H1 (cell line): ENCODE data around the gene TMEM273. TPM values are rescaled to one million over a fixed set of nuclear protein-coding genes. Genes with fewer than 3 reads are reported as not detected.

Experiments
- CTCF ChIA-PET: fragments of 300-600 bp; sonication (Branson Sonifier 250); formaldehyde crosslinking; loops from one replicate; lab custom pipeline; 2021; ENCODE audit not compliant: partially characterized antibody; lab: Charles Lee
- POLR2A ChIA-PET: fragments of 300-600 bp; sonication (Branson Sonifier 250); formaldehyde crosslinking; loops from one replicate; lab custom pipeline; 2021; ENCODE audit warnings: inconsistent platforms; ENCODE audit not compliant: partially characterized antibody; lab: Charles Lee
- DNase-seq, 2 experiments: peaks; one replicate each; pipeline versions ENCODE4 v3.0.0 to v3.0.0-alpha.2; 2010 to 2022; ENCODE audit warnings: low spot score in 2 of 2, low read depth in 1 of 2, mixed read lengths in 1 of 2
- FAIRE-seq: peaks from 2 replicates; lab custom pipeline; 2011; peaks lifted over from hg19 to GRCh38; lab: Jason Lieb, UNC
- H2AFZ ChIP-seq: 2 replicates; pipeline ENCODE4 v1.8.1; 2012; ENCODE audit warnings: low read length, inconsistent platforms
- H2AK5ac ChIP-seq: 2 replicates; pipeline ENCODE4 v1.6.1; 2013; ENCODE audit warnings: low read depth, low read length
- H2BK120ac ChIP-seq: replicated peaks from 2 replicates; pipeline ENCODE3; 2013; ENCODE audit warnings: low read depth, low read length, inconsistent platforms
- H2BK12ac ChIP-seq: 2 replicates; pipeline ENCODE4 v1.6.1; 2013; ENCODE audit warnings: low read depth, low read length
- H2BK15ac ChIP-seq: 2 replicates; pipeline ENCODE4 v1.6.1; 2013; ENCODE audit warnings: low read length
- H2BK20ac ChIP-seq: 2 replicates; pipeline ENCODE4 v1.6.1; 2013; ENCODE audit warnings: low read length
- H2BK5ac ChIP-seq: 2 replicates; pipeline ENCODE4 v1.6.1; 2013; ENCODE audit warnings: low read depth, low read length
- H3K14ac ChIP-seq: 2 replicates; pipeline ENCODE4 v1.6.1; 2013; ENCODE audit warnings: inconsistent platforms; ENCODE audit not compliant: insufficient read length
- H3K18ac ChIP-seq: 2 replicates; pipeline ENCODE4 v1.6.1; 2013; ENCODE audit warnings: low read length; ENCODE audit errors: extremely low read depth
- H3K23ac ChIP-seq: 2 replicates; pipeline ENCODE4 v1.6.1; 2013; ENCODE audit warnings: inconsistent platforms; ENCODE audit not compliant: insufficient read length
- H3K23me2 ChIP-seq: 2 replicates; pipeline ENCODE4 v1.6.1; 2013; ENCODE audit warnings: low read depth, low read length
- H3K27ac ChIP-seq: 2 replicates; pipeline ENCODE4 v1.6.1; 2011; ENCODE audit warnings: low read depth, low read length, inconsistent platforms
- H3K27me3 ChIP-seq, 4 experiments: replicated peaks in 1 of 4; 1 replicate in 1 of 4; 2 replicates in 3 of 4; pipeline versions ENCODE4 v1.6.1 to v1.8.1; 2011 to 2013; ENCODE audit warnings: low read length in 3 of 4, mild to moderate bottlenecking in 3 of 4, inconsistent platforms in 2 of 4, mixed read lengths in 2 of 4, moderate library complexity in 1 of 4; ENCODE audit not compliant: control insufficient read depth in 3 of 4, insufficient read depth in 3 of 4; ENCODE audit errors: extremely low read depth in 1 of 4
- H3K36me3 ChIP-seq, 4 experiments: 2 replicates each; pipeline versions ENCODE4 v1.6.1 to v1.8.1; 2011 to 2013; ENCODE audit warnings: mild to moderate bottlenecking in 4 of 4, low read length in 3 of 4, moderate library complexity in 2 of 4, control low read depth in 1 of 4, inconsistent platforms in 1 of 4; ENCODE audit not compliant: insufficient read depth in 4 of 4, control insufficient read depth in 2 of 4
- H3K4ac ChIP-seq: replicated peaks from 2 replicates; pipeline ENCODE3; 2013; ENCODE audit warnings: low read length, low read depth, mixed read lengths, inconsistent platforms; ENCODE audit not compliant: insufficient read length
- H3K4me1 ChIP-seq, 4 experiments: replicated peaks in 1 of 4; 1 replicate in 1 of 4; 2 replicates in 3 of 4; pipeline versions ENCODE4 v1.6.1 to v1.8.1; 2011 to 2013; ENCODE audit warnings: low read length in 3 of 4, inconsistent platforms in 2 of 4, mixed read lengths in 1 of 4; ENCODE audit not compliant: insufficient read depth in 4 of 4, control insufficient read depth in 3 of 4
- H3K4me2 ChIP-seq, 2 experiments: 2 replicates each; pipeline versions ENCODE4 v1.6.1 to v1.8.1; 2011 to 2013; ENCODE audit warnings: low read depth in 2 of 2, low read length in 2 of 2, control low read depth in 1 of 2, inconsistent platforms in 1 of 2, mild to moderate bottlenecking in 1 of 2; ENCODE audit not compliant: insufficient read depth in 1 of 2
- H3K4me3 ChIP-seq, 4 experiments: fragments of 200-600, 300-600 bp in 1 of 4; sonication (generic), shearing (Covaris generic), sonication (Bioruptor Twin) in 1 of 4; 2 replicates each; pipeline versions ENCODE4 v1.5.1 to v1.8.1; 2011 to 2016; ENCODE audit warnings: low read length in 4 of 4, low read depth in 3 of 4, control low read depth in 2 of 4, inconsistent platforms in 2 of 4, mild to moderate bottlenecking in 2 of 4, mixed read lengths in 1 of 4, moderate library complexity in 1 of 4; ENCODE audit not compliant: insufficient read depth in 2 of 4; ENCODE audit errors: extremely low read depth in 1 of 4
- H3K56ac ChIP-seq: replicated peaks from 2 replicates; pipeline ENCODE3; 2013; ENCODE audit warnings: low read depth, mild to moderate bottlenecking, mixed read lengths, low read length, inconsistent platforms; ENCODE audit not compliant: insufficient read length
- H3K79me1 ChIP-seq: 2 replicates; pipeline ENCODE4 v1.6.1; 2013; ENCODE audit warnings: low read depth, low read length, control low read depth
- H3K79me2 ChIP-seq, 2 experiments: 2 replicates each; pipeline versions ENCODE4 v1.6.1 to v1.8.1; 2012 to 2013; ENCODE audit warnings: low read length in 2 of 2, mild to moderate bottlenecking in 2 of 2, inconsistent platforms in 1 of 2; ENCODE audit not compliant: insufficient read depth in 2 of 2, control insufficient read depth in 1 of 2
- H3K9ac ChIP-seq, 4 experiments: replicated peaks in 1 of 4; 1 replicate in 1 of 4; 2 replicates in 3 of 4; pipeline versions ENCODE4 v1.6.1 to v1.8.1; 2011 to 2013; ENCODE audit warnings: low read depth in 3 of 4, low read length in 3 of 4, control low read depth in 2 of 4, mild to moderate bottlenecking in 2 of 4, moderate library complexity in 2 of 4, inconsistent platforms in 1 of 4; ENCODE audit errors: extremely low read depth in 1 of 4
- H3K9me3 ChIP-seq, 2 experiments: 2 replicates each; pipeline versions ENCODE4 v1.6.1 to v1.8.1; 2012 to 2013; ENCODE audit warnings: mild to moderate bottlenecking in 2 of 2, moderate library complexity in 2 of 2, control low read depth in 1 of 2, inconsistent platforms in 1 of 2, low read depth in 1 of 2, low read length in 1 of 2, mixed read lengths in 1 of 2; ENCODE audit not compliant: insufficient read depth in 2 of 2
- H4K20me1 ChIP-seq, 2 experiments: replicated peaks in 1 of 2; 2 replicates each; pipeline versions ENCODE3 to v1.8.1; 2011 to 2013; ENCODE audit warnings: inconsistent platforms in 2 of 2, low read length in 2 of 2, mild to moderate bottlenecking in 1 of 2; ENCODE audit not compliant: insufficient read depth in 2 of 2, control insufficient read depth in 1 of 2
- H4K5ac ChIP-seq: 2 replicates; pipeline ENCODE4 v1.6.1; 2013; ENCODE audit warnings: low read length, low read depth, mixed read lengths, inconsistent platforms; ENCODE audit not compliant: insufficient read length
- H4K8ac ChIP-seq: 2 replicates; pipeline ENCODE4 v1.8.0; 2013; ENCODE audit warnings: mild to moderate bottlenecking, moderate library complexity, low read length, inconsistent platforms; ENCODE audit not compliant: insufficient read depth; ENCODE audit errors: extremely low read depth
- H4K91ac ChIP-seq: replicated peaks from 2 replicates; pipeline ENCODE3; 2013; ENCODE audit warnings: low read length, mixed read lengths, inconsistent platforms; ENCODE audit not compliant: insufficient read length
- ASH2L ChIP-seq: fragments of 200-600, 300-600 bp; sonication (generic); IDR thresholded peaks from one replicate; pipeline ENCODE4 v1.7.1; 2017; ENCODE audit warnings: low read length
- CREB1 ChIP-seq: IDR thresholded peaks from 2 replicates; pipeline ENCODE4 v1.6.1; 2012; ENCODE audit warnings: inconsistent platforms
- CTCF ChIP-seq, 3 experiments: IDR thresholded peaks; 1 replicate in 2 of 3; 2 replicates in 1 of 3; pipeline versions ENCODE4 v1.5.1 to v1.6.1; 2011; ENCODE audit warnings: low read length in 3 of 3, mild to moderate bottlenecking in 3 of 3, inconsistent platforms in 2 of 3, low read depth in 1 of 3, moderate library complexity in 1 of 3; ENCODE audit not compliant: insufficient read depth in 1 of 3; ENCODE audit errors: control extremely low read depth in 1 of 3
- JUN ChIP-seq: IDR thresholded peaks from 2 replicates; pipeline ENCODE4 v1.6.1; 2011; ENCODE audit warnings: low read depth, mild to moderate bottlenecking, improper control_type of control experiment, low read length
- JUND ChIP-seq: IDR thresholded peaks from 2 replicates; pipeline ENCODE4 v1.6.1; 2011; ENCODE audit warnings: mild to moderate bottlenecking, improper control_type of control experiment, low read length
- KDM4A ChIP-seq: IDR thresholded peaks from one replicate; pipeline ENCODE4 v1.7.1; 2012; ENCODE audit warnings: low read depth, mild to moderate bottlenecking, moderate library complexity, low read length, inconsistent platforms; ENCODE audit not compliant: severe bottlenecking
- POLR2AphosphoS5 ChIP-seq: IDR thresholded peaks from 2 replicates; pipeline ENCODE4 v1.6.1; 2011; ENCODE audit warnings: low read depth, low read length
- POU5F1 ChIP-seq: IDR thresholded peaks from 2 replicates; pipeline ENCODE4 v1.6.1; 2011; ENCODE audit warnings: low read depth, mild to moderate bottlenecking, low read length, moderate library complexity
- RXRA ChIP-seq: IDR thresholded peaks from 2 replicates; pipeline ENCODE4 v1.6.1; 2011; ENCODE audit warnings: low read depth, mild to moderate bottlenecking, low read length, moderate library complexity; ENCODE audit not compliant: insufficient read depth
- SAP30 ChIP-seq: fragments of 300-600 bp; sonication (generic); IDR thresholded peaks from 2 replicates; pipeline ENCODE4 v1.7.1; 2012; ENCODE audit warnings: low read length, moderate library complexity, mild to moderate bottlenecking, inconsistent platforms; ENCODE audit not compliant: insufficient read depth, insufficient replicate concordance
- SIX5 ChIP-seq: IDR thresholded peaks from 2 replicates; pipeline ENCODE4 v1.6.1; 2011; ENCODE audit warnings: mild to moderate bottlenecking, low read depth, low read length
- SRF ChIP-seq: IDR thresholded peaks from 2 replicates; pipeline ENCODE4 v1.6.1; 2011; ENCODE audit warnings: mild to moderate bottlenecking, low read depth, low read length, moderate library complexity
- WGBS, 2 experiments: shearing (Covaris generic) in 1 of 2; methylation state at CpG; one replicate each; pipeline versions ENCODE4 v1.1.6 to v1.1.7; 2013 to 2015; ENCODE audit warnings: low lambda C conversion rate in 2 of 2, mixed read lengths in 2 of 2, inconsistent platforms in 1 of 2, low coverage in 1 of 2, missing lambda C conversion rate in 1 of 2; ENCODE audit not compliant: insufficient replicate concordance in 2 of 2, insufficient coverage in 1 of 2, insufficient read length in 1 of 2; ENCODE audit errors: extremely low coverage in 1 of 2, missing lambda C conversion rate in 1 of 2; 5-methylcytosine and 5-hydroxymethylcytosine counted together
- polyA plus RNA-seq, 7 experiments: library from polyadenylated mRNA; depleted of rRNA in 3 of 7; stranded (reverse) in 5 of 7; unstranded in 2 of 7; fragments of >200 nt in 5 of 7; fragments of 200-250 nt in 2 of 7; gene quantifications; 1 replicate in 5 of 7; 2 replicates in 1 of 7; 4 replicates in 1 of 7; pipeline versions ENCODE4 v1.2.1 to v1.2.3, GENCODE V29; 2011 to 2013; ENCODE audit warnings: missing spikeins in 2 of 7, mixed read lengths in 2 of 7
- total RNA-seq: library from RNA; stranded (reverse); fragmentation: NEBNext Ultra II Directional; extraction: Animal tissue kit (Norgen Biotek cat#: 25700); gene quantifications from 2 replicates; pipeline ENCODE4 v1.2.1, GENCODE V29; 2021

TMEM273 gene
- total and polyA plus RNA-seq, 2 of the 8 experiments (the other 6 are each of a cell fraction or from before 2014, with no cell fraction given): not detected

GRCh38 chr10:49212076-49212475, 23.9 kb upstream of the TMEM273 start:
- FAIRE-seq (no peak), DNase-seq (no peak)
- H3K23ac ChIP-seq: no peak overlapping the region
- ChIA-PET CTCF (interaction anchor here (0.6 kb wide), 1 partner anchor 84 kb away, joined by 3 read pairs; no protein-coding TSS in a partner anchor), POLR2A (no interaction called here)
- H4K8ac ChIP-seq: no peak overlapping the region
- H3K23me2 ChIP-seq: no peaks in the 10 kb centered on the region
- no peak overlapping the region for H3K14ac ChIP-seq
- no peak overlapping the region for H3K4ac ChIP-seq
- no peak overlapping the region for H2BK120ac ChIP-seq
- no peak overlapping the region for H2AFZ ChIP-seq
- H3K36me3 ChIP-seq: no peaks in the 10 kb centered on the region; a peak in 1 of 8 replicates
- H3K18ac ChIP-seq: no peak overlapping the region
- H2AK5ac ChIP-seq: no peak overlapping the region
- H4K20me1 ChIP-seq: no peaks in the 10 kb centered on the region
- no peak overlapping the region for H3K9ac ChIP-seq
- no peak overlapping the region for H3K4me3 ChIP-seq
- H3K27ac ChIP-seq: no peak overlapping the region
- 63% methylated on average over 1 of the region's 1 CpG; no CpG with 5 or more reads in 1 of the 2 experiments for WGBS, 2 experiments
- no peak overlapping the region for H3K56ac ChIP-seq
- 0 out of 7 replicates have a peak, but pooled peaks cover 0 to 2% (median 0%) of the 10 kb centered on the region in 4 experiments for H3K4me1 ChIP-seq
- no peak overlapping the region for H2BK12ac ChIP-seq
- H3K79me2 ChIP-seq: no peaks in the 10 kb centered on the region
- H4K91ac ChIP-seq: no peak overlapping the region
- H3K27me3 ChIP-seq: no peaks in the 10 kb centered on the region
- H2BK20ac ChIP-seq: no peak overlapping the region
- no peak overlapping the region for H2BK5ac ChIP-seq
- H3K79me1 ChIP-seq: no peaks in the 10 kb centered on the region
- no peak overlapping the region for H2BK15ac ChIP-seq
- H3K4me2 ChIP-seq: no peak overlapping the region
- no peaks in the 10 kb centered on the region for H3K9me3 ChIP-seq
- no peak overlapping the region for H4K5ac ChIP-seq
- TF ChIP-seq SAP30 (no peak), POU5F1 (no peak), CREB1 (no peak), SRF (no peak), KDM4A (no peak), ASH2L (no peak), SIX5 (no peak), JUN (no peak), RXRA (no peak), POLR2AphosphoS5 (no peak), JUND (no peak), CTCF (IDR thresholded peaks at IDR 0.05; ENCODE audit: control extremely low read depth in 1 of 3, insufficient read depth in 1 of 3, low read depth in 1 of 3, low read length in 3 of 3) (no peak)
